H9 (cell line): ENCODE results near the gene ZBTB20. TPM values are rescaled to one million over a fixed set of nuclear protein-coding genes. Genes with fewer than 3 reads are reported as not detected.

ENCODE experiments used
- DNase-seq: peaks from one replicate; pipeline ENCODE4 v3.0.0-alpha.2; 2017
- H2AFZ ChIP-seq: one replicate; pipeline ENCODE4 v1.6.1; 2013; ENCODE audit warnings: mild to moderate bottlenecking, low read length, control low read depth, moderate library complexity
- H2AK5ac ChIP-seq: 2 replicates; pipeline ENCODE4 v1.6.1; 2013; ENCODE audit warnings: low read length, control low read depth, mixed read lengths; ENCODE audit not compliant: insufficient read length
- H2BK120ac ChIP-seq: one replicate; pipeline ENCODE4 v1.6.1; 2013; ENCODE audit warnings: low read depth, mild to moderate bottlenecking, low read length, control low read depth, inconsistent platforms; ENCODE audit not compliant: poor library complexity, severe bottlenecking
- H2BK12ac ChIP-seq: 2 replicates; pipeline ENCODE4 v1.6.1; 2013; ENCODE audit warnings: low read length, control low read depth, mixed read lengths, low read depth; ENCODE audit not compliant: insufficient read length
- H2BK15ac ChIP-seq: 2 replicates; pipeline ENCODE4 v1.6.1; 2013; ENCODE audit warnings: low read depth, low read length, control low read depth
- H2BK20ac ChIP-seq: one replicate; pipeline ENCODE4 v1.6.1; 2013; ENCODE audit warnings: low read depth, mild to moderate bottlenecking, low read length, control low read depth, inconsistent platforms; ENCODE audit not compliant: poor library complexity, severe bottlenecking
- H2BK5ac ChIP-seq: 2 replicates; pipeline ENCODE4 v1.6.1; 2013; ENCODE audit warnings: low read length, control low read depth, mixed read lengths; ENCODE audit not compliant: insufficient read length
- H3K14ac ChIP-seq: 2 replicates; pipeline ENCODE4 v1.6.1; 2013; ENCODE audit warnings: low read length, control low read depth; ENCODE audit not compliant: insufficient read depth
- H3K18ac ChIP-seq: 2 replicates; pipeline ENCODE4 v1.6.1; 2013; ENCODE audit warnings: low read depth, mild to moderate bottlenecking, mixed read lengths, low read length, control low read depth; ENCODE audit not compliant: insufficient read length
- H3K23ac ChIP-seq: 2 replicates; pipeline ENCODE4 v1.6.1; 2013; ENCODE audit warnings: low read length, control low read depth, mixed read lengths, low read depth; ENCODE audit not compliant: insufficient read length
- H3K23me2 ChIP-seq: 2 replicates; pipeline ENCODE4 v1.6.1; 2013; ENCODE audit warnings: low read depth, mild to moderate bottlenecking, mixed read lengths, low read length, control low read depth; ENCODE audit not compliant: insufficient read length, poor library complexity, severe bottlenecking
- H3K27ac ChIP-seq: 2 replicates; pipeline ENCODE4 v1.5.1; 2013; ENCODE audit warnings: low read length, control low read depth, mixed read lengths, low read depth; ENCODE audit not compliant: insufficient read length
- H3K27me3 ChIP-seq: 2 replicates; pipeline ENCODE4 v1.6.1; 2013; ENCODE audit warnings: low read length, control low read depth, inconsistent platforms; ENCODE audit not compliant: insufficient read depth
- H3K4ac ChIP-seq: 2 replicates; pipeline ENCODE4 v1.6.1; 2013; ENCODE audit warnings: low read depth, mild to moderate bottlenecking, control low read depth, inconsistent platforms, low read length, moderate library complexity
- H3K4me1 ChIP-seq: 2 replicates; pipeline ENCODE4 v1.6.1; 2013; ENCODE audit warnings: low read length, control low read depth, inconsistent platforms; ENCODE audit not compliant: insufficient read depth
- H3K4me2 ChIP-seq: 2 replicates; pipeline ENCODE4 v1.6.1; 2013; ENCODE audit warnings: low read length, control low read depth, mixed read lengths; ENCODE audit not compliant: insufficient read length, insufficient read depth
- H3K56ac ChIP-seq: 2 replicates; pipeline ENCODE4 v1.6.1; 2013; ENCODE audit warnings: low read depth, mild to moderate bottlenecking, mixed read lengths, low read length, control low read depth; ENCODE audit not compliant: insufficient read length
- H3K79me1 ChIP-seq: 2 replicates; pipeline ENCODE4 v1.6.1; 2013; ENCODE audit warnings: low read depth, mild to moderate bottlenecking, moderate library complexity, low read length, control low read depth, inconsistent platforms; ENCODE audit not compliant: insufficient read depth, poor library complexity, severe bottlenecking
- H3K79me2 ChIP-seq: 2 replicates; pipeline ENCODE4 v1.6.1; 2013; ENCODE audit warnings: low read length, control low read depth, inconsistent platforms; ENCODE audit not compliant: insufficient read depth
- H3K9ac ChIP-seq: 2 replicates; pipeline ENCODE4 v1.6.1; 2013; ENCODE audit warnings: low read length, control low read depth, mixed read lengths; ENCODE audit not compliant: insufficient read length; ENCODE audit errors: extremely low read depth
- H3K9me3 ChIP-seq: one replicate; pipeline ENCODE4 v1.6.1; 2013; ENCODE audit warnings: low read depth, low read length, inconsistent platforms; ENCODE audit not compliant: control insufficient read depth
- H3T11ph ChIP-seq: one replicate; pipeline ENCODE4 v1.6.1; 2013; ENCODE audit warnings: mild to moderate bottlenecking, low read length, control low read depth, inconsistent platforms
- H4K20me1 ChIP-seq: one replicate; pipeline ENCODE4 v1.6.1; 2013; ENCODE audit not compliant: control insufficient read depth, insufficient read length, insufficient read depth
- H4K5ac ChIP-seq: 2 replicates; pipeline ENCODE4 v1.6.1; 2013; ENCODE audit warnings: low read depth, mild to moderate bottlenecking, mixed read lengths, low read length, control low read depth; ENCODE audit not compliant: insufficient read length
- H4K8ac ChIP-seq: replicated peaks from 2 replicates; pipeline ENCODE4 v1.6.1; 2013; ENCODE audit warnings: low read length, control low read depth, mixed read lengths, low read depth; ENCODE audit not compliant: insufficient read length
- H4K91ac ChIP-seq: 2 replicates; pipeline ENCODE4 v1.6.1; 2013; ENCODE audit warnings: low read depth, mild to moderate bottlenecking, moderate library complexity, mixed read lengths, low read length, control low read depth; ENCODE audit not compliant: insufficient read length
- H3K27ac Mint-ChIP-seq, 3 experiments: 2 replicates in 2 of 3; 3 replicates in 1 of 3; pipeline ENCODE4 v1.8.0; 2020 to 2021; ENCODE audit warnings: mixed read lengths in 3 of 3, mild to moderate bottlenecking in 1 of 3, moderate library complexity in 1 of 3
- H3K27me3 Mint-ChIP-seq: 2 replicates; pipeline ENCODE4 v1.8.0; 2021; ENCODE audit warnings: low read depth, mild to moderate bottlenecking, moderate library complexity, mixed read lengths
- H3K36me3 Mint-ChIP-seq, 3 experiments: 2 replicates in 2 of 3; 3 replicates in 1 of 3; pipeline ENCODE4 v1.8.0; 2020 to 2021; ENCODE audit warnings: low read depth in 3 of 3, mixed read lengths in 3 of 3; ENCODE audit not compliant: insufficient read depth in 1 of 3
- H3K4me1 Mint-ChIP-seq, 2 experiments: 2 replicates each; pipeline ENCODE4 v1.8.0; 2020; ENCODE audit warnings: mixed read lengths in 2 of 2
- H3K4me3 Mint-ChIP-seq, 2 experiments: 2 replicates in 1 of 2; 3 replicates in 1 of 2; pipeline ENCODE4 v1.8.0; 2020 to 2021; ENCODE audit warnings: mild to moderate bottlenecking in 2 of 2, mixed read lengths in 2 of 2, moderate library complexity in 1 of 2
- H3K9me3 Mint-ChIP-seq, 2 experiments: 2 replicates in 1 of 2; 3 replicates in 1 of 2; pipeline ENCODE4 v1.8.0; 2020; ENCODE audit warnings: mild to moderate bottlenecking in 2 of 2, mixed read lengths in 2 of 2, moderate library complexity in 1 of 2
- CTCF ChIP-seq: fragments of 200-600 bp; sonication (generic); conservative IDR thresholded peaks from 3 replicates; pipeline ENCODE4 v1.8.0; 2021; ENCODE audit warnings: antibody characterized with exemption, mild to moderate bottlenecking
- WGBS: extraction: QIAGEN DNeasy Blood & Tissue Kit; methylation state at CpG from one replicate; pipeline ENCODE4 v1.1.7; 2013; ENCODE audit warnings: missing lambda C conversion rate, low lambda C conversion rate, mixed read lengths; ENCODE audit not compliant: insufficient read length; ENCODE audit errors: extremely low coverage; 5-methylcytosine and 5-hydroxymethylcytosine counted together
- total RNA-seq: library from RNA; stranded (reverse); gene quantifications from 2 replicates; pipeline ENCODE4 v1.2.1, GENCODE V29; 2021

ZBTB20 gene
- total RNA-seq, 1 experiment from 2014 or later, result 0.70 TPM

- no peaks in the 10 kb centered on the region for H3K36me3 Mint-ChIP-seq
- no CpG with 5 or more reads among the region's 19 CpGs for WGBS
Measured at GRCh38 chr3:114338651-114339357, 808.3 kb downstream of the ZBTB20 start.

More at GRCh38 chr3:114338651-114339357, 808.3 kb downstream of the ZBTB20 start:
- H3K27ac Mint-ChIP-seq, result no peak overlapping the region; a peak in 1 of 7 replicates
- Histone ChIP-seq H3K9me3 (no peaks in the 10 kb centered on the region), H3T11ph (no peak overlapping the region), H3K79me2 (no peaks in the 10 kb centered on the region), H3K14ac (no peak overlapping the region), H3K27me3 (no peaks in the 10 kb centered on the region), H2BK20ac (no peak overlapping the region), H3K56ac (no peak overlapping the region), H3K18ac (no peak overlapping the region), H3K4me2 (no peak overlapping the region), H2BK15ac (no peak overlapping the region), H3K23ac (no peak overlapping the region), H4K20me1 (no peaks in the 10 kb centered on the region), H3K79me1 (no peaks in the 10 kb centered on the region), H2BK120ac (no peak overlapping the region), H3K23me2 (peaks cover 2% of the 10 kb centered on the region), H4K5ac (no peak overlapping the region), H2BK12ac (no peak overlapping the region), H3K4me1 (no peaks in the 10 kb centered on the region; the same call in 1 of the 2 replicates), H2AFZ (no peak overlapping the region), H3K4ac (no peak overlapping the region), H2AK5ac (no peak overlapping the region), H3K9ac (no peak overlapping the region), H2BK5ac (no peak overlapping the region), H4K8ac (no peak overlapping the region), H3K27ac (no peak overlapping the region), H4K91ac (no peak overlapping the region)
- H3K9me3 Mint-ChIP-seq, result no peaks in the 10 kb centered on the region
- peaks cover 30 to 35% of the 10 kb centered on the region in 2 experiments for H3K4me1 Mint-ChIP-seq
- H3K27me3 Mint-ChIP-seq, result no peaks in the 10 kb centered on the region
- H3K4me3 Mint-ChIP-seq, result no peak overlapping the region
- no peak for TF ChIP-seq CTCF
- no peak for DNase-seq
